G401.6 (cell line): ENCODE measurements around the gene DCLRE1B.

ENCODE experiments used
- FAIRE-seq: peaks from 2 replicates; lab custom pipeline; 2012; peaks lifted over from hg19 to GRCh38; lab: Jason Lieb, UNC

The DCLRE1B gene

DNA sequence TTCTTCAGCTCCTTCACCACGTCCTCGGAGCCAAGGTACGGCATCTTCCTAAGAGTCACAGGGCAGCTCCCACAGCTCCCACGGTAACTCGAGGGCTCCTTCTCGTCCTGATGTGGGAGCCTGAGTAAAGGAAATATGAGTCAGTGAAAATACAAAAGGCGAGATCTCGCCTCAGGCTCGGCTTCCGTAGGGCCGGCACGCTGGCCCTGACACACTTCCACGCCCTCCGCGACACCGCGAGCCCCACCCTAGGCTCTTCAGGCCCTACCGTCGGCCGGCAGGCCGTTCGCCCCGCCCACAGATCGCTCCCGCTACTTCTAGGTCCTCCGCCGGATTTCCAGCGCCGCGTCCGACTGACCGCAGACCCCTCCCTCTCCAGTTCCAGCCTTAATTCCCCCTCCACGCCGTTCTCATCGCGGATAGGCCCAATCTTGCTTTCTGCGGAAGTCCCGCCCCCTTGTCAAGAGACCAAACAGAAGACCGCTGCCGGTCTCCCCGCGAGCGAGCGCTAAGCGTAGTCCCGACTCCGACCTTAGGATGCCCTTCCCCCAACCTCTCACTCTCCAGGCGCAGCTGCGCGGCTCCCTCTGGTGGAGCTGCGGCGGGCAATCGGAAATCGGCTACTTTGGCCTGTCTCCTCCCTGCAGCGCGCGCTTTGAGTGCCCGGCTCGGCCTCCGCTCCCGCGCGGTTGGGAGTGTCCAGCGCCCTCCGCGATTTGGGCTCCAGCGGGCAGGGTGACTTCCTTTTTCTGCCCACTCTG lies at the start of gene DCLRE1B, which contains the start of gene AP4B1:
Gene DCLRE1B, plus strand, starts transcription at position 653 of the 761 bp plus-strand sequence. CDS start 261 bp downstream, outside the sequence.
Gene AP4B1, minus strand, starts transcription at position 126 of the 761 bp plus-strand sequence. Its CDS starts 82 bp downstream, at position 44.
- FAIRE-seq = peak; percentile 99

GRCh38 chr1:113855630-113856400 lies 49.3 kb upstream of the DCLRE1B start:
- FAIRE-seq = no peak

DNA sequence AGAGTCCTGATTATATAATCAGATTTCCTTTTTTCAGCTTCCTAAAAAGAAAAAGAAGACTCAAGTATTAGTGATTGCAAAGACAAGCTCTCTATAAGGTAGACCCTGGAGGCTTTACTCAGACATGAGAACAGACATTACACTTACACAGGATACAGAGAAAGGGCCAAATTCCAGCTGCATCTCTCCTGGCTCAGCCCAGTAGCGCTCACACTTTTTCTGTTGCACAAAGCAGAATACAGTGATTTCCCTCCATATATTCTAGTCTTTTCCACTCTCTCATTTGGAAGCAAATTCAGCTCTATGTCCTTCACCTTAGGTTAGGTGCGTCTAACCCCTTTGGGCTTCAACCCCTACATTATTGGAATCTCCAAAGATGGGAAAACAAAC lies 48.7 kb upstream of the DCLRE1B start:
- no peak for FAIRE-seq

- FAIRE-seq = no peak
Observed at GRCh38 chr1:113857776-113858175, 47.4 kb upstream of the DCLRE1B start.

GRCh38 chr1:113858418-113858817 lies 46.7 kb upstream of the DCLRE1B start:
- no peak for FAIRE-seq

GRCh38 chr1:113858982-113859381 lies 46.1 kb upstream of the DCLRE1B start:
- FAIRE-seq = no peak

GRCh38 chr1:113859478-113860175 lies 45.5 kb upstream of the DCLRE1B start:
- no peak for FAIRE-seq

GRCh38 chr1:113860891-113861290 lies 44.2 kb upstream of the DCLRE1B start:
- no peak for FAIRE-seq

DNA sequence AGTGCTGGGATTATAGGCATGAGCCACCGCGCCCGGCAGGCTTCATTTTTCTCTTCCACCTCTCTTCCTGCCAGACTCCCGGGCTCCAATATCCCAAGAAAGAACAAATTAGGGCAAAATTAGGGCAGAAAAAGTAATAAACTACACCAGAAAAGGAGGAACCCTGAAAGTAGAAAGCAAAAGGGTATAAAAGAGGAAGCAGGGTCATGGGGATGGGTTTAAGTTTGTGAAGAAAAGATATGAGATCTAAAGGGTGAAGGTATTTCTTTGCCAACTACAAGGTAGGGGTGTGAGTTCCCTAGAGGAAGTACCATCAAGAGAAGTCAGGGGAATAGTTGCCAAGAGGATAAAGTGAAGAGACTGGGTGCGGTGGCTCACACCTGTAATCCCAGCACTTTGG lies 43.5 kb upstream of the DCLRE1B start:
- FAIRE-seq = no peak

- no peak for FAIRE-seq
Observed at GRCh38 chr1:113868387-113869083, 36.6 kb upstream of the DCLRE1B start.

- no peak for FAIRE-seq
Observed at GRCh38 chr1:113870778-113871177, 34.3 kb upstream of the DCLRE1B start.

GRCh38 chr1:113871597-113872113 lies 33.5 kb upstream of the DCLRE1B start, which contains the start of gene PTPN22:
Gene PTPN22, minus strand, starts transcription at chr1:113871712.
- FAIRE-seq = no peak

DNA sequence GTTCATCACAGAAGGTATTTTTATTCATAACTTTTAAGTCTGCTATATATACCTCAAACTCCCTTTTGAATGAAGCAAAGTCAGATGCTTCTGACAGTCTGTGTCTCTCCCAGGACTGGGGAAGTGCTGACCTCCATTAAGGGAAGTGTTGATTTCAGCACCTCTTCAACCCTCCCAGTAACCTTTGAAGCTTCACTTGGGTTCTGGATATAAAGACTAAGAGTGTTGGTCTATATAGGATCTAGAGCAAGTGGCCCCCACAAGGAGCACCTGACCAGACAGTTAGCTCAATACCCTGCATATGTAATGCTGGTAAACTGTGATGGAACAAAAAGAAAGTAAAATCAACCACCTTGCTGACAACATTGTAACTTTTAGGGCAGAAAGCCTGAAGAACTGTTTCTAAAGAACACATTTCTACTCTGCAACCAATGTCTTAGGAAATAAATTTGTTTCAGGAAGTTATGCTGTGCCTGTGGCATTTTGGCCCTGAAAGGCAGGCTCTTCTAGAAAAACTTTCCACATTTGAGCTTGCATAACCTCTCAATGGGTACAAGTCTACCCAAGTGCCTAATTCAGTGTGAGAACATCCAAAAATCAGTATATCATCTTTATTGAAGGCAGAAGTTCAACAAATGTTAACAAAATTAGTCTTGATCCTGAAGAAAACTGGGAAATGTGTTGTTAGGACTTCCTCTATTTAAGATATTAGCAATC lies 32.7 kb upstream of the DCLRE1B start:
- no peak for FAIRE-seq

DNA sequence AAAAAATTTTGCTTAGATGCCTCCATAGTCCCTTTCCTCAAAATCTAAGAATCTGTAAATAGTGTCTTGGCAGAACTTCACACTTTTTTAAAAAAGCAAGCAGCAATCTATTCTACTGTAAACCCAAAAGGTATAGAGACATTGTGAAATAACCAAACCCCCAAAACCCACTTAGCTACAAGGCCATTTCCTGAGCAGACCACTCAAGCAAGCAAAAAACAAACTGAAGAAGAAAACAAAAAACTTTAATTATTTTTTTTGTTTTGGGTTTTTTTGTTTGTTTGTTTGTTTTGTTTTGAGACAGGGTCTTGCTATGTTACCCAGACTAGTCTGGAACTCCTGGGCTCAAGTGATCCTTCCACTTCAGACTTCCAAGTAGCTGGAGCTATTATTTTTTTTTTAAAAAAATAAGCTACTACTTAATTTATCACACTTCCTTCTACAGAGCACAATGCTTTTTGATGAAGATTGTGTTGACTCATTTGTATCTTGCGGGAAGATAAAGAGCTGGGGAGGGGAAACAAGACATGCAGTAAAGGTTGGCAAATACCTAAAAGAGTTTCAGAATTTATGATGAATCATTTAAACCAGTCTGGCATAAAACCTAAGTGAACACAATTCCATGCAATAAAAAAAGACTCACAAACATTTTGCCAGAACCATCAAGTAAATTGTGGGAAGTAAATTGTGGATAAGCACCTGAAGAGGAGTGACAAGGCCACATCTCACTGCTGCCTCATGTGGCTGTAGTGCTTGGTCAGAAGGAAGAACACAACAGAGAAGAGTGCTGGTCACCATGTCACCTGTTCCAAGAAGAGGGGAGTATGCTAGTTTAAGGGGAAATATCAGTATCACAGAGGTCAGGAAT lies 30.9 kb upstream of the DCLRE1B start:
- FAIRE-seq = no peak

GRCh38 chr1:113875714-113876113 lies 29.4 kb upstream of the DCLRE1B start:
- no peak for FAIRE-seq

- no peak for FAIRE-seq
Observed at GRCh38 chr1:113876176-113876575, 28.9 kb upstream of the DCLRE1B start.

- FAIRE-seq = no peak
Observed at GRCh38 chr1:113879739-113880038, 25.4 kb upstream of the DCLRE1B start.

GRCh38 chr1:113881661-113882060 lies 23.5 kb upstream of the DCLRE1B start:
- no peak for FAIRE-seq

DNA sequence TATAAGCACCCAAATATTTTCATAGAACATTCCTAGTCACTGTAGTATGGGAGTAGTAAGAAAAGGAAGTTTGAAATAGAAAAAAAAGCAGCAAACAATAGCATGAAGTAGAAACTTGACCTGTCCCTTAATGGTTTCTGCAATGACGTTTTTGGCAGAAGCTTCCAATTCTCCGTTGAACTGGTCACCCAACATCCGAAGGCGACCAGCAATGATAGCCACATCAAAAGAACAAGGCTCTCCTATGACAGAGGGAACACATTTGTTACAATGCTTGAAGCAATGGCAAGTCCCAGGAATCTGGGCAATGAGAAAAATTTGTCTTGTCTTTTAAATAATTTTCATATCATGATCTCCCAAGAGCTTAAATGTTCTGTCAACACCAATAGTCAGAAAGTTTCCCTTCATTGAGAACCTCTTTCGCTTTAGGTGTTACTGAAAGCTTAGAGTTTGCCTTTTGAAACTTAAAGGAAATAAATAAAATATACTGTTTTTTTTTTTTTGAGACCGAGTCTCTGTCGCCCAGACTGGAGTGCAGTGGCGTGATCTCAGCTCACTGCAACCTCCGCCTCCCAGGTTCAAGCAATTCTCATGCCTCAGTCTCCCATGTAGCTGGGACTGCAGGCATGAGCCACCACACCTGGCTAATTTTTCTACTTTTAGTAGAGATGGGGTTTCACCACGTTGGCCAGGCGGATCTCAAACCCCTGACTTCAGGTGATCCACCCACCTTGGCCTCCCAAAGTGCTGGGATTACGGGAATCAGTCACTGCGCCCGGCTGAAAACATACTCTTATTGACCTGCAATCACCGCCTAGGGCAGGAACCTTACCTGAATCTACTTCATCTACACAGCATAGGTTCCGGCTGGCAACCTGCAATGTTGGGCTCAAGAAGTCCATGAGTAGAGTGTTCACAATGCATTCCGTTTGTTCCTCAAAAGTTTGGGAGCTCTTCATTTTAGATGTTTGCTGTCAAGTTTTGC lies 18.4 kb upstream of the DCLRE1B start:
- FAIRE-seq = no peak
